HEK293 (cell line): ENCODE results near the gene OSBP.
A peak's percentile ranks its signal among the peaks of the same experiment; 100 is the strongest.

ENCODE experiments used
- KLF1 ChIP-seq: fragments of 450-650 bp; formaldehyde crosslinking; IDR thresholded peaks from 2 replicates; pipeline ENCODE4 v1.5.1; 2016; ENCODE audit warnings: missing biosample characterization, missing genetic modification characterization
- MEIS1 ChIP-seq: sonication (generic); formaldehyde crosslinking; IDR thresholded peaks from 2 replicates; pipeline ENCODE4 v1.8.1; 2022; ENCODE audit warnings: missing genetic modification reagents, mild to moderate bottlenecking, borderline replicate concordance
- MYNN ChIP-seq: fragments of 450-650 bp; formaldehyde crosslinking; IDR thresholded peaks from 2 replicates; pipeline ENCODE4 v1.5.1; 2016; ENCODE audit warnings: missing biosample characterization, missing genetic modification characterization, borderline replicate concordance
- OVOL3 ChIP-seq: fragments of 450-650 bp; formaldehyde crosslinking; IDR thresholded peaks from 2 replicates; pipeline ENCODE4 v1.5.1; 2016; ENCODE audit warnings: missing biosample characterization, missing genetic modification characterization
- PRDM1 ChIP-seq: fragments of 450-650 bp; formaldehyde crosslinking; IDR thresholded peaks from 2 replicates; pipeline ENCODE4; 2016; ENCODE audit warnings: missing biosample characterization, missing genetic modification characterization
- YY2 ChIP-seq: fragments of 450-650 bp; formaldehyde crosslinking; IDR thresholded peaks from 2 replicates; pipeline ENCODE4 v1.5.1; 2016; ENCODE audit warnings: missing biosample characterization, missing genetic modification characterization
- ZFP37 ChIP-seq: fragments of 450-650 bp; formaldehyde crosslinking; IDR thresholded peaks from 2 replicates; pipeline ENCODE4 v1.5.1; 2016; ENCODE audit warnings: missing biosample characterization, missing genetic modification characterization
- ZNF148 ChIP-seq: fragments of 450-650 bp; formaldehyde crosslinking; IDR thresholded peaks from 2 replicates; pipeline ENCODE4 v1.5.0; 2017; ENCODE audit warnings: missing biosample characterization, missing genetic modification characterization, borderline replicate concordance
- ZNF155 ChIP-seq: fragments of 450-650 bp; formaldehyde crosslinking; IDR thresholded peaks from 2 replicates; pipeline ENCODE4 v1.5.1; 2016; ENCODE audit warnings: missing biosample characterization, missing genetic modification characterization
- ZNF16 ChIP-seq: fragments of 450-650 bp; formaldehyde crosslinking; IDR thresholded peaks from 2 replicates; pipeline ENCODE4 v1.5.1; 2016; ENCODE audit warnings: low read depth, missing biosample characterization, missing genetic modification characterization
- ZNF248 ChIP-seq: fragments of 450-650 bp; formaldehyde crosslinking; IDR thresholded peaks from 2 replicates; pipeline ENCODE4 v1.5.1; 2017; ENCODE audit warnings: missing biosample characterization, missing genetic modification characterization
- ZNF280C ChIP-seq: fragments of 450-650 bp; formaldehyde crosslinking; IDR thresholded peaks from 2 replicates; pipeline ENCODE4 v1.5.1; 2016; ENCODE audit warnings: missing biosample characterization, missing genetic modification characterization
- ZNF311 ChIP-seq: fragments of 450-650 bp; formaldehyde crosslinking; IDR thresholded peaks from 2 replicates; pipeline ENCODE4 v1.5.1; 2017; ENCODE audit warnings: missing biosample characterization, missing genetic modification characterization, borderline replicate concordance
- ZNF362 ChIP-seq: fragments of 450-650 bp; formaldehyde crosslinking; IDR thresholded peaks from 2 replicates; pipeline ENCODE4 v1.5.1; 2016; ENCODE audit warnings: missing biosample characterization, missing genetic modification characterization
- ZNF473 ChIP-seq: fragments of 450-650 bp; formaldehyde crosslinking; IDR thresholded peaks from 2 replicates; pipeline ENCODE4 v1.5.1; 2017; ENCODE audit warnings: missing biosample characterization, missing genetic modification characterization
- ZNF518A ChIP-seq: fragments of 450-650 bp; formaldehyde crosslinking; conservative IDR thresholded peaks from 2 replicates; pipeline ENCODE4 v1.5.1; 2016; ENCODE audit warnings: low read depth, missing biosample characterization, missing genetic modification characterization
- ZNF548 ChIP-seq: fragments of 450-650 bp; formaldehyde crosslinking; IDR thresholded peaks from 2 replicates; pipeline ENCODE4 v1.5.1; 2016; ENCODE audit warnings: missing biosample characterization, missing genetic modification characterization
- ZNF558 ChIP-seq: fragments of 450-650 bp; formaldehyde crosslinking; IDR thresholded peaks from 2 replicates; pipeline ENCODE4 v1.5.1; 2016; ENCODE audit warnings: missing biosample characterization, missing genetic modification characterization
- ZNF561 ChIP-seq: fragments of 450-650 bp; IDR thresholded peaks from 2 replicates; pipeline ENCODE4 v1.5.1; 2018; ENCODE audit warnings: missing biosample characterization, missing genetic modification characterization, borderline replicate concordance
- ZNF623 ChIP-seq: fragments of 450-650 bp; formaldehyde crosslinking; IDR thresholded peaks from 2 replicates; pipeline ENCODE4 v1.5.1; 2016; ENCODE audit warnings: missing biosample characterization, missing genetic modification characterization
- ZNF670 ChIP-seq: fragments of 450-650 bp; formaldehyde crosslinking; IDR thresholded peaks from 2 replicates; pipeline ENCODE4 v1.5.1; 2016; ENCODE audit warnings: missing biosample characterization, missing genetic modification characterization, low read depth
- ZNF707 ChIP-seq: fragments of 450-650 bp; formaldehyde crosslinking; IDR thresholded peaks from 2 replicates; pipeline ENCODE4 v1.5.1; 2016; ENCODE audit warnings: missing biosample characterization, missing genetic modification characterization
- ZNF76 ChIP-seq: fragments of 450-650 bp; formaldehyde crosslinking; IDR thresholded peaks from 2 replicates; pipeline ENCODE4; 2016; ENCODE audit warnings: low read depth, missing biosample characterization, missing genetic modification characterization, borderline replicate concordance
- ZNF768 ChIP-seq: fragments of 450-650 bp; formaldehyde crosslinking; IDR thresholded peaks from 2 replicates; pipeline ENCODE4 v1.5.1; 2018; ENCODE audit warnings: missing biosample characterization, mild to moderate bottlenecking, missing genetic modification characterization
- ZNF792 ChIP-seq: fragments of 450-650 bp; formaldehyde crosslinking; IDR thresholded peaks from 2 replicates; pipeline ENCODE4 v1.5.1; 2016; ENCODE audit warnings: missing biosample characterization, missing genetic modification characterization
- TF ChIP-seq, protein P1 (sequence below): fragments of 450-650 bp; formaldehyde crosslinking; IDR thresholded peaks from 2 replicates; pipeline ENCODE4 v1.5.1; 2016; ENCODE audit warnings: missing biosample characterization, missing genetic modification characterization

OSBP gene

DNA sequence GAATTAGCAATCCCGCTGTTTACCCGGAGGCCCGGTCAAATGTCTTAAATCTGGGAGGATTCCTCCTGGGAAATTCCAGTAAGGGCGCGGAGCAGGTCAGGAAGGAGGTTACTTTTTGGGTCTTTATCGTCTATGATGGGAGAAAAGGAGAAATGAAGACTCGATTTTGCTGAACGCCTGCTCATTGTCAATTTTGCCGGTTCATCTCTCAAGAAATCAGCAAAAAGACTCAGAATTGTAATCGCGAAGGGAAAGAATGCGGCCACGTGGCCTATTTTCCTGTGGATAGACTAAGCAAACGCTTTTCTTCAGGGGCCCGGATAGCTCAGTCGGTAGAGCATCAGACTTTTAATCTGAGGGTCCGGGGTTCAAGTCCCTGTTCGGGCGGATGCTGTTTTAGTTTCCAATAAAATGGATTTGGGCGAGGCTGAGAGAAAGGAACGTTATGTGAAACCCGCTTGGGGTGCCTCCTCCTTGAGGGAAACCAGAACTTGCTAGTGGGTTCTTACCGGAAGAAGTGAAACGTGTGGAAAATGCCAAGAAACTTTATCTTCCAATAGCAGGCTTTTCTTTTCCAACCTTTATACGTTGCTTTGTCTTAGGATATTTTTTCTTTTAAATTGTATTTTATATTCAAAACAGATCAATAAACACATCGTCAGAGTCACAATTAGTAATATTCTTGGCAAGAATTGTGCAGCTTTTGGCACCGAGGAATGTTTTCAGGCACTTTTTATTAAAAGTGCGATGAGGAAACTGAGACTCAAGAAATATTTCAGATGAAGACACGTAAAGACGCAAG lies 59.3 kb downstream of the OSBP start (continued):
- peak; percentile 90 for TF ChIP-seq ZNF561 (tag by site-specific recombination)
- TF ChIP-seq ZNF548 (tag by site-specific recombination), result no peak
- no peak for TF ChIP-seq ZNF670 (tag by site-specific recombination)
- no peak for TF ChIP-seq ZNF311 (tag by site-specific recombination)
- no peak for TF ChIP-seq ZNF280C
- no peak for TF ChIP-seq ZNF518A (tag by site-specific recombination)
- no peak for TF ChIP-seq ZNF792 (tag by site-specific recombination)
- 0 out of 2 replicates have a peak, but pooled peaks have one; percentile 16 for TF ChIP-seq ZNF768 (tag by site-specific recombination)
- no peak for TF ChIP-seq ZNF623
- TF ChIP-seq MYNN (tag by site-specific recombination), result no peak
- no peak for TF ChIP-seq ZNF473 (tag by site-specific recombination)
- TF ChIP-seq YY2 (tag by site-specific recombination), result no peak
- no peak for TF ChIP-seq ZNF558
- TF ChIP-seq ZNF362 (tag by site-specific recombination), result no peak
- no peak for TF ChIP-seq ZNF155
- no peak for TF ChIP-seq ZNF248 (tag by site-specific recombination)
- no peak for TF ChIP-seq ZNF16 (tag by site-specific recombination)
- TF ChIP-seq MEIS1 (CRISPR knock-in tag), result no peak
- TF ChIP-seq ZNF76 (tag by site-specific recombination), result no peak; the same call in 1 of the 2 replicates
- TF ChIP-seq ZFP37 (tag by site-specific recombination), result no peak
- peak; percentile 85 for TF ChIP-seq PRDM1 (tag by site-specific recombination)
- no peak for TF ChIP-seq ZNF148
- TF ChIP-seq, protein P1, sequence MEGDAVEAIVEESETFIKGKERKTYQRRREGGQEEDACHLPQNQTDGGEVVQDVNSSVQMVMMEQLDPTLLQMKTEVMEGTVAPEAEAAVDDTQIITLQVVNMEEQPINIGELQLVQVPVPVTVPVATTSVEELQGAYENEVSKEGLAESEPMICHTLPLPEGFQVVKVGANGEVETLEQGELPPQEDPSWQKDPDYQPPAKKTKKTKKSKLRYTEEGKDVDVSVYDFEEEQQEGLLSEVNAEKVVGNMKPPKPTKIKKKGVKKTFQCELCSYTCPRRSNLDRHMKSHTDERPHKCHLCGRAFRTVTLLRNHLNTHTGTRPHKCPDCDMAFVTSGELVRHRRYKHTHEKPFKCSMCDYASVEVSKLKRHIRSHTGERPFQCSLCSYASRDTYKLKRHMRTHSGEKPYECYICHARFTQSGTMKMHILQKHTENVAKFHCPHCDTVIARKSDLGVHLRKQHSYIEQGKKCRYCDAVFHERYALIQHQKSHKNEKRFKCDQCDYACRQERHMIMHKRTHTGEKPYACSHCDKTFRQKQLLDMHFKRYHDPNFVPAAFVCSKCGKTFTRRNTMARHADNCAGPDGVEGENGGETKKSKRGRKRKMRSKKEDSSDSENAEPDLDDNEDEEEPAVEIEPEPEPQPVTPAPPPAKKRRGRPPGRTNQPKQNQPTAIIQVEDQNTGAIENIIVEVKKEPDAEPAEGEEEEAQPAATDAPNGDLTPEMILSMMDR (tag by site-specific recombination), result no peak
- TF ChIP-seq KLF1 (tag by site-specific recombination), result no peak
- TF ChIP-seq OVOL3 (tag by site-specific recombination), result no peak
- no peak for TF ChIP-seq ZNF707 (tag by site-specific recombination)
